B cell (primary cell): ENCODE data around the gene C14orf180. TPM values are rescaled to one million over a fixed set of nuclear protein-coding genes. Genes with fewer than 3 reads are reported as not detected.

Source experiments
- ATAC-seq: fragments of 200-7000 bp; cut with Tn5 transposase; one replicate; pipeline ENCODE4 v1.10.0; 2021; ENCODE audit warnings: low read depth, mild to moderate bottlenecking, moderate number of reproducible peaks, moderate library complexity
- CTCF ChIA-PET: fragments of 350-600 bp; sonication (Branson Sonifier 250); formaldehyde crosslinking; loops from one replicate; lab custom pipeline; 2021; ENCODE audit warnings: antibody characterized with exemption, inconsistent platforms; lab: Charles Lee
- POLR2A ChIA-PET: fragments of 350-600 bp; sonication (Branson Sonifier 250); formaldehyde crosslinking; loops from one replicate; lab custom pipeline; 2021; ENCODE audit warnings: antibody characterized with exemption; lab: Charles Lee
- DNase-seq: peaks from one replicate; pipeline ENCODE4 v3.0.0; 2013
- H2AFZ ChIP-seq: 2 replicates; pipeline ENCODE4 v1.6.1; 2012; ENCODE audit warnings: mild to moderate bottlenecking, low read depth, low read length; ENCODE audit not compliant: insufficient read depth, poor library complexity, severe bottlenecking
- H3K27ac ChIP-seq, 2 donors: 1 replicate in 1 of 2; 2 replicates in 1 of 2; pipeline ENCODE4 v1.5.1; 2012 to 2013; ENCODE audit warnings: low read length in 2 of 2, mild to moderate bottlenecking in 2 of 2, moderate library complexity in 1 of 2
- H3K27me3 ChIP-seq, 4 experiments: fragments of 200-600 bp in 1 of 4; sonication (generic) in 1 of 4; replicated peaks in 1 of 4; 1 replicate in 2 of 4; 2 replicates in 2 of 4; pipeline versions ENCODE4 v1.6.1 to v1.7.0; 2013 to 2016; ENCODE audit warnings: low read length in 3 of 4, mild to moderate bottlenecking in 2 of 4, mixed read lengths in 1 of 4, moderate library complexity in 1 of 4; ENCODE audit not compliant: insufficient read depth in 4 of 4, control insufficient read depth in 3 of 4; ENCODE audit errors: control extremely low read depth in 1 of 4
- H3K36me3 ChIP-seq, 2 experiments: replicated peaks in 1 of 2; 1 replicate in 1 of 2; 2 replicates in 1 of 2; pipeline versions ENCODE4 v1.6.1 to v1.7.1; 2013; ENCODE audit warnings: low read length in 1 of 2; ENCODE audit not compliant: insufficient read depth in 2 of 2, control insufficient read depth in 1 of 2; ENCODE audit errors: control extremely low read depth in 1 of 2, extremely low read depth in 1 of 2
- H3K4me1 ChIP-seq, 2 donors: fragments of 200-600 bp in 1 of 2; sonication (generic) in 1 of 2; 1 replicate in 1 of 2; 2 replicates in 1 of 2; pipeline versions ENCODE4 v1.5.1 to v1.6.1; 2013 to 2017; ENCODE audit warnings: low read length in 2 of 2; ENCODE audit not compliant: control insufficient read depth in 2 of 2, insufficient read depth in 2 of 2
- H3K4me2 ChIP-seq: replicated peaks from 2 replicates; pipeline ENCODE3; 2012; ENCODE audit warnings: mild to moderate bottlenecking, low read depth, low read length; ENCODE audit not compliant: poor library complexity, severe bottlenecking
- H3K4me3 ChIP-seq, 5 experiments: fragments of 200-600 bp in 1 of 5; sonication (generic) in 1 of 5; 1 replicate in 3 of 5; 2 replicates in 2 of 5; pipeline versions ENCODE4 v1.5.1 to v1.7.0; 2011 to 2016; ENCODE audit warnings: low read length in 4 of 5, mild to moderate bottlenecking in 4 of 5, low read depth in 2 of 5, control low read depth in 1 of 5, moderate library complexity in 1 of 5; ENCODE audit not compliant: insufficient read depth in 1 of 5; ENCODE audit errors: control extremely low read depth in 1 of 5, extremely low read depth in 1 of 5
- H3K79me2 ChIP-seq: fragments of 200-600 bp; sonication (generic); one replicate; pipeline ENCODE4 v1.6.0; 2016; ENCODE audit warnings: low read length; ENCODE audit not compliant: control insufficient read depth, insufficient read depth
- H3K9ac ChIP-seq: fragments of 200-600 bp; sonication (generic); 2 replicates; pipeline ENCODE4 v1.6.1; 2017; ENCODE audit warnings: mild to moderate bottlenecking, low read length, moderate library complexity
- H3K9me3 ChIP-seq, 3 donors: one replicate each; pipeline versions ENCODE4 v1.6.1 to v1.7.1; 2013; ENCODE audit warnings: low read length in 2 of 3; ENCODE audit not compliant: control insufficient read depth in 2 of 3, insufficient read depth in 1 of 3; ENCODE audit errors: control extremely low read depth in 1 of 3
- H4K20me1 ChIP-seq: 2 replicates; pipeline ENCODE4 v1.6.0; 2012; ENCODE audit warnings: mild to moderate bottlenecking, low read length; ENCODE audit not compliant: insufficient read depth, control insufficient read depth, poor library complexity, severe bottlenecking
- H3K27ac Mint-ChIP-seq: one replicate; pipeline ENCODE4 v1.8.0; 2021; ENCODE audit warnings: mixed read lengths
- H3K27me3 Mint-ChIP-seq: one replicate; pipeline ENCODE4 v1.8.0; 2021; ENCODE audit warnings: mixed read lengths
- H3K4me1 Mint-ChIP-seq: one replicate; pipeline ENCODE4 v1.8.0; 2021; ENCODE audit warnings: mixed read lengths
- H3K4me3 Mint-ChIP-seq: one replicate; pipeline ENCODE4 v1.8.0; 2021; ENCODE audit warnings: mixed read lengths
- H3K9me3 Mint-ChIP-seq: one replicate; pipeline ENCODE4 v1.8.0; 2022; ENCODE audit warnings: mixed read lengths; ENCODE audit not compliant: insufficient read depth
- CTCF ChIP-seq: fragments of 200-600 bp; IDR thresholded peaks from one replicate; pipeline ENCODE4 v1.8.0; 2022; ENCODE audit warnings: antibody characterized with exemption, mild to moderate bottlenecking
- EZH2 ChIP-seq: IDR thresholded peaks from 2 replicates; pipeline ENCODE4 v1.6.1; 2012; ENCODE audit warnings: borderline replicate concordance, low read depth, mild to moderate bottlenecking, moderate library complexity, low read length; ENCODE audit not compliant: insufficient read depth, poor library complexity, severe bottlenecking
- WGBS: methylation state at CpG from one replicate; pipeline ENCODE4 v1.1.5; 2013; ENCODE audit warnings: missing lambda C conversion rate; ENCODE audit not compliant: insufficient coverage; 5-methylcytosine and 5-hydroxymethylcytosine counted together
- intact Hi-C: fragments of 100-400 bp; cut with micrococcal nuclease; formaldehyde crosslinking; loops from one replicate; pipeline ENCODE4 v1.10.0; 2022
- polyA plus RNA-seq: library from polyadenylated mRNA; depleted of rRNA; stranded (reverse); fragments of >200 nt; gene quantifications from 2 replicates; pipeline ENCODE4 v1.2.3, GENCODE V29; 2012
- total RNA-seq, 2 donors: library from RNA; stranded (reverse); fragments of 120-200 nt in 1 of 2; gene quantifications; 1 replicate in 1 of 2; 2 replicates in 1 of 2; pipeline versions ENCODE4 v1.2.3 to v1.2.4, GENCODE V29; 2013 to 2022

Gene C14orf180
- total and polyA plus RNA-seq, 2 donors (not counting 1 experiment from before 2014, with no cell fraction given): not detected

GRCh38 chr14:104577426-104577825 is 2.1 kb upstream of the C14orf180 start:
- ChIA-PET CTCF (no interaction called here), POLR2A (no interaction called here)
- Histone ChIP-seq H4K20me1 (no peaks in the 10 kb centered on the region), H3K4me2 (no peak overlapping the region), H3K79me2 (no peaks in the 10 kb centered on the region), H3K9me3 (no peaks in the 10 kb centered on the region), H3K27ac (no peak overlapping the region), H2AFZ (no peak overlapping the region), H3K9ac (no peak overlapping the region), H3K4me1 (no peaks in the 10 kb centered on the region), H3K4me3 (no peak overlapping the region), H3K36me3 (no peaks in the 10 kb centered on the region), H3K27me3 (no peaks in the 10 kb centered on the region)
- DNase-seq (no peak), ATAC-seq (no peak)
- Mint-ChIP-seq H3K4me1 (no peaks in the 10 kb centered on the region), H3K27me3 (no peaks in the 10 kb centered on the region), H3K9me3 (no peaks in the 10 kb centered on the region), H3K4me3 (no peak overlapping the region), H3K27ac (no peak overlapping the region)
- WGBS: 86% methylated on average over 12 of the region's 12 CpGs
- no peak for TF ChIP-seq CTCF
- TF ChIP-seq EZH2: no peak
- intact Hi-C loops: no loop called here

GRCh38 chr14:104577847-104578301 is 1.7 kb upstream of the C14orf180 start:
- no peaks in the 10 kb centered on the region for H3K4me1 Mint-ChIP-seq
- TF ChIP-seq CTCF (no peak), EZH2 (no peak)
- no peak overlapping the region for H3K27ac Mint-ChIP-seq
- DNase-seq (no peak), ATAC-seq (no peak)
- no peak overlapping the region for H2AFZ ChIP-seq
- H3K9me3 ChIP-seq: no peaks in the 10 kb centered on the region
- CTCF ChIA-PET: no interaction called here
- no peaks in the 10 kb centered on the region for H3K36me3 ChIP-seq
- intact Hi-C loops: no loop called here
- no peaks in the 10 kb centered on the region for H4K20me1 ChIP-seq
- no peak overlapping the region for H3K4me2 ChIP-seq
- no peak overlapping the region for H3K9ac ChIP-seq
- H3K79me2 ChIP-seq: no peaks in the 10 kb centered on the region
- POLR2A ChIA-PET: no interaction called here
- no peaks in the 10 kb centered on the region for H3K4me1 ChIP-seq
- no peak overlapping the region for H3K4me3 Mint-ChIP-seq
- 76% methylated on average over 19 of the region's 19 CpGs for WGBS
- no peaks in the 10 kb centered on the region for H3K27me3 Mint-ChIP-seq
- no peaks in the 10 kb centered on the region for H3K9me3 Mint-ChIP-seq
- H3K27me3 ChIP-seq: no peaks in the 10 kb centered on the region
- no peak overlapping the region for H3K27ac ChIP-seq
- no peak overlapping the region for H3K4me3 ChIP-seq
